ENCODE measurements around the gene OR52E6. TPM values are rescaled to one million over a fixed set of nuclear protein-coding genes. Genes with fewer than 3 reads are reported as not detected.

Gene OR52E6
- total RNA-seq, 2 donors from 2014 or later = not detected

DNA sequence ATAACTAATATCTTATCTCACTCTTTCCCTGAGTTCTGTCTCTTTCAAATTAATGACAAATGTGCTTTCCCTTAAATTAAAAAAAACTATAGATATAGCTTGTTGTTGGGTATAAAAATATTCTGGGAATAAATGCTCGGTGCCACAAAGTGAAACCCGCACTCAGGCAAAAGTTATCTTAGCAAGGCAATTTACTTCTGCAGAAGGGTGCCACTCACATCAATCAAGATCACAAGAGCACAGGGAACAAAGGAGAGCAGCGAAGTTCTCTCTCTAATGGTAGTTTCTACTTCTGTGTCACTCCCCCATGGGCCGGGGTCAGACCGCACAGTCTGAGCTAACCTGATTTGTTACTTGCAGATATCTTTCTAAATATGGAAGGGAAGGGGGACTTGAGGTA, 37.7 kb downstream of the OR52E6 start:
- peaks cover 5% of the 10 kb centered on the region for H3K4me1 Mint-ChIP-seq
- Histone ChIP-seq H3K36me3 (ENCODE audit: control insufficient read depth, insufficient read depth, low read length) (no peaks in the 10 kb centered on the region), H3K4me3 (ENCODE audit: low read length) (no peak overlapping the region), H3K27me3 (ENCODE audit: control insufficient read depth, insufficient read depth, low read length, poor library complexity, severe bottlenecking) (no peaks in the 10 kb centered on the region), H3K9ac (ENCODE audit: extremely low read depth, low read length, poor library complexity, severe bottlenecking) (no peak overlapping the region), H3K4me1 (ENCODE audit: control insufficient read depth, insufficient read depth, low read length) (no peaks in the 10 kb centered on the region), H3K27ac (ENCODE audit: low read depth, low read length) (no peak overlapping the region), H3K9me3 (ENCODE audit: control insufficient read depth, low read length) (peaks cover 11% of the 10 kb centered on the region)
- no peaks in the 10 kb centered on the region for H3K36me3 Mint-ChIP-seq (ENCODE audit: low read depth)
- WGBS, 2 experiments (ENCODE audit: insufficient coverage in 1 of 2, insufficient read length in 1 of 2) = 0 to 76% methylated on average over 1 to 5 of the region's 5 CpGs
- TF ChIP-seq, protein P1, sequence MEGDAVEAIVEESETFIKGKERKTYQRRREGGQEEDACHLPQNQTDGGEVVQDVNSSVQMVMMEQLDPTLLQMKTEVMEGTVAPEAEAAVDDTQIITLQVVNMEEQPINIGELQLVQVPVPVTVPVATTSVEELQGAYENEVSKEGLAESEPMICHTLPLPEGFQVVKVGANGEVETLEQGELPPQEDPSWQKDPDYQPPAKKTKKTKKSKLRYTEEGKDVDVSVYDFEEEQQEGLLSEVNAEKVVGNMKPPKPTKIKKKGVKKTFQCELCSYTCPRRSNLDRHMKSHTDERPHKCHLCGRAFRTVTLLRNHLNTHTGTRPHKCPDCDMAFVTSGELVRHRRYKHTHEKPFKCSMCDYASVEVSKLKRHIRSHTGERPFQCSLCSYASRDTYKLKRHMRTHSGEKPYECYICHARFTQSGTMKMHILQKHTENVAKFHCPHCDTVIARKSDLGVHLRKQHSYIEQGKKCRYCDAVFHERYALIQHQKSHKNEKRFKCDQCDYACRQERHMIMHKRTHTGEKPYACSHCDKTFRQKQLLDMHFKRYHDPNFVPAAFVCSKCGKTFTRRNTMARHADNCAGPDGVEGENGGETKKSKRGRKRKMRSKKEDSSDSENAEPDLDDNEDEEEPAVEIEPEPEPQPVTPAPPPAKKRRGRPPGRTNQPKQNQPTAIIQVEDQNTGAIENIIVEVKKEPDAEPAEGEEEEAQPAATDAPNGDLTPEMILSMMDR (conservative IDR thresholded peaks at IDR 0.05) = no peak
- no peak overlapping the region for H3K27ac Mint-ChIP-seq
- peaks cover 5% of the 10 kb centered on the region for H3K27me3 Mint-ChIP-seq (ENCODE audit: insufficient read depth)
- no peak overlapping the region for H3K4me3 Mint-ChIP-seq
- DNase-seq = no peak
- H3K9me3 Mint-ChIP-seq = peaks cover 7% of the 10 kb centered on the region

DNA sequence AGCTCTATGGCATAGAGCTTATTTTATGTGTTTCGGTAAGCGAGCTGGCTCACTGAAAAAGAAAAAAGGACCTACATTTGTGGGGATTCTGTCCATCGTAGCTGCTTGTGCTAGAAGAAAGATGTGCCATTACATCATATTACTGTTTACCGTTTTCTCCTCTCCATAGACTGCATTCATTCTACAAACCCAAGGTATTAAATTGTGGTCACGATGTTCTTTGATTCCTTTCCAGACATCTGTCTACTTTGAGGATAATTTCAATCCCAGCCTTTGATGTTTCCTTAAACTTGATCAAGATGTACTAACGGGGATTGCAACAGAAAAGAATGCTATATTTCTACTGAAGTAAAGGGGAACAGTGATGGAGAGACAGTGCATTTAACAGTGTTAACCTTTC, 45.2 kb downstream of the OR52E6 start:
- H3K27ac Mint-ChIP-seq = no peak overlapping the region
- Histone ChIP-seq H3K27ac (ENCODE audit: low read depth, low read length) (no peak overlapping the region), H3K36me3 (ENCODE audit: control insufficient read depth, insufficient read depth, low read length) (no peaks in the 10 kb centered on the region), H3K4me1 (ENCODE audit: control insufficient read depth, insufficient read depth, low read length) (no peaks in the 10 kb centered on the region), H3K4me3 (ENCODE audit: low read length) (no peak overlapping the region), H3K9ac (ENCODE audit: extremely low read depth, low read length, poor library complexity, severe bottlenecking) (no peak overlapping the region), H3K27me3 (ENCODE audit: control insufficient read depth, insufficient read depth, low read length, poor library complexity, severe bottlenecking) (no peaks in the 10 kb centered on the region), H3K9me3 (ENCODE audit: control insufficient read depth, low read length) (no peaks in the 10 kb centered on the region)
- H3K36me3 Mint-ChIP-seq (ENCODE audit: low read depth) = no peaks in the 10 kb centered on the region
- 94 to 98% methylated on average over 5 to 6 of the region's 6 CpGs for WGBS, 2 experiments (ENCODE audit: insufficient coverage in 1 of 2, insufficient read length in 1 of 2)
- no peak for DNase-seq
- no peaks in the 10 kb centered on the region for H3K27me3 Mint-ChIP-seq (ENCODE audit: insufficient read depth)
- no peak overlapping the region for H3K4me3 Mint-ChIP-seq
- H3K4me1 Mint-ChIP-seq = no peaks in the 10 kb centered on the region
- TF ChIP-seq, protein P1 (conservative IDR thresholded peaks at IDR 0.05) = no peak
- no peaks in the 10 kb centered on the region for H3K9me3 Mint-ChIP-seq

DNA sequence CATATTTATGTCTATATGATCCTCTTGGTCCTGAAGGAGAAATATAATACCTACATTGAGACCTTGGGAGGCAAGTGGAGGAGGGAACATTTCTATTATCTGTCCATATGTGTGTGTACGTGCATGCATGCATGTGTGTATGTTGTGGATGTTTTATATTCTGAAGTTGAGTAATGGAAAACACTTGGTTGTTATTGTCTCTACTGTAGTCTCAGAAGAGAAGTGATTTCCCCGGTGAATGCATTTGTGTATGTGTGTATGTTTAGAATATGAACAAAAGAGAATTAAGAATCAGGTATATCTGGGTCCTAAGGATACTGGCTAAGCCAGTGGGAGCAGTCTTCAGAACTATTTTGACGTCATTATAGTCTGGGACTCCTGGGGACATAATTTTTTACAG, 50.5 kb downstream of the OR52E6 start, which contains the start of gene OR52N1:
Gene OR52N1, minus strand, starts transcription at position 101 of the 400 bp plus-strand sequence. CDS start 2,449 bp downstream, outside the sequence.
- no peaks in the 10 kb centered on the region for H3K4me1 ChIP-seq (ENCODE audit: control insufficient read depth, insufficient read depth, low read length)
- Mint-ChIP-seq H3K27ac (no peak within 1 kb of the TSS), H3K4me3 (no peak within 1 kb of the TSS), H3K36me3 (ENCODE audit: low read depth) (no peaks in the 10 kb centered on the region), H3K27me3 (ENCODE audit: insufficient read depth) (no peaks in the 10 kb centered on the region), H3K9me3 (no peaks in the 10 kb centered on the region), H3K4me1 (no peaks in the 10 kb centered on the region)
- TF ChIP-seq, protein P1 (conservative IDR thresholded peaks at IDR 0.05) = no peak
- H3K9me3 ChIP-seq (ENCODE audit: control insufficient read depth, low read length) = no peaks in the 10 kb centered on the region
- no peak within 1 kb of the TSS for H3K9ac ChIP-seq (ENCODE audit: extremely low read depth, low read length, poor library complexity, severe bottlenecking)
- no peaks in the 10 kb centered on the region for H3K27me3 ChIP-seq (ENCODE audit: control insufficient read depth, insufficient read depth, low read length, poor library complexity, severe bottlenecking)
- H3K27ac ChIP-seq (ENCODE audit: low read depth, low read length) = no peak within 1 kb of the TSS
- DNase-seq = no peak
- H3K4me3 ChIP-seq (ENCODE audit: low read length) = no peak within 1 kb of the TSS
- 84 to 100% methylated on average over 1 to 3 of the region's 3 CpGs for WGBS, 2 experiments (ENCODE audit: insufficient coverage in 1 of 2, insufficient read length in 1 of 2)
- H3K36me3 ChIP-seq (ENCODE audit: control insufficient read depth, insufficient read depth, low read length) = no peaks in the 10 kb centered on the region

Other genes starting within 250 kb of the OR52E6 start
- gene TRIM6, start 245.3 kb downstream of the OR52E6 start, total RNA-seq = 10 to 100 TPM; 17.4 to 26.1 TPM
- gene TRIM34, start 216.9 kb downstream of the OR52E6 start, total RNA-seq = 1 to 10 TPM in 1 of 2 donors, under 1 TPM in 1; 0.68 to 1.2 TPM
- gene TRIM5, start 156.8 kb downstream of the OR52E6 start, total RNA-seq = 10 to 100 TPM; 16.0 to 21.4 TPM
- gene TRIM22, start 152.1 kb downstream of the OR52E6 start, total RNA-seq = 1 to 10 TPM; 1.1 to 3.1 TPM
- not detected for gene OR56B1, start 105.4 kb downstream of the OR52E6 start, total RNA-seq
- not detected for gene OR52N4, start 87.7 kb downstream of the OR52E6 start, total RNA-seq
- gene OR52N5, start 58.5 kb downstream of the OR52E6 start, total RNA-seq = not detected
- not detected for gene OR52N1, start 50.6 kb downstream of the OR52E6 start, total RNA-seq
- gene OR52N2, start 33.0 kb downstream of the OR52E6 start, total RNA-seq = not detected
- not detected for gene OR52E8, start 15.8 kb upstream of the OR52E6 start, total RNA-seq
- not detected for gene OR52E4, start 38.7 kb upstream of the OR52E6 start, total RNA-seq
- not detected for gene OR52E5, start 51.3 kb upstream of the OR52E6 start, total RNA-seq
- not detected for gene OR56A3, start 100.4 kb upstream of the OR52E6 start, total RNA-seq
- not detected for gene OR56A5, start 126.6 kb upstream of the OR52E6 start, total RNA-seq
- under 1 TPM in 1 of 2 donors, not detected in 1; 0.33 TPM for gene OR52L1, start 145.1 kb upstream of the OR52E6 start, total RNA-seq
- gene OR56A4, start 165.0 kb upstream of the OR52E6 start, total RNA-seq = under 1 TPM; 0.15 to 0.59 TPM
- under 1 TPM; 0.15 to 0.31 TPM for gene OR56A1, start 188.9 kb upstream of the OR52E6 start, total RNA-seq

All from endodermal cell (in vitro differentiated cells).